Activated CD8-positive, alpha-beta memory T cell treated with anti-CD3 and anti-CD28 coated beads for 36 hours (primary cell): ENCODE measurements around the gene TELO2. TPM values are rescaled to one million over a fixed set of nuclear protein-coding genes. Genes with fewer than 3 reads are reported as not detected.

Experiments
- CTCF ChIA-PET: fragments of 350-600 bp; sonication (Branson Sonifier 250); formaldehyde crosslinking; loops from one replicate; lab custom pipeline; 2021; ENCODE audit warnings: antibody characterized with exemption; lab: Charles Lee
- POLR2A ChIA-PET: fragments of 350-600 bp; sonication (Branson Sonifier 250); formaldehyde crosslinking; loops from one replicate; lab custom pipeline; 2021; ENCODE audit warnings: antibody characterized with exemption; lab: Charles Lee
- total RNA-seq, 2 experiments: library from RNA; stranded (reverse); gene quantifications; one replicate each; pipeline ENCODE4 v1.2.3, GENCODE V29; 2021

Gene TELO2
- total RNA-seq, 2 experiments from 2014 or later, result 88.2 to 89.3 TPM

DNA sequence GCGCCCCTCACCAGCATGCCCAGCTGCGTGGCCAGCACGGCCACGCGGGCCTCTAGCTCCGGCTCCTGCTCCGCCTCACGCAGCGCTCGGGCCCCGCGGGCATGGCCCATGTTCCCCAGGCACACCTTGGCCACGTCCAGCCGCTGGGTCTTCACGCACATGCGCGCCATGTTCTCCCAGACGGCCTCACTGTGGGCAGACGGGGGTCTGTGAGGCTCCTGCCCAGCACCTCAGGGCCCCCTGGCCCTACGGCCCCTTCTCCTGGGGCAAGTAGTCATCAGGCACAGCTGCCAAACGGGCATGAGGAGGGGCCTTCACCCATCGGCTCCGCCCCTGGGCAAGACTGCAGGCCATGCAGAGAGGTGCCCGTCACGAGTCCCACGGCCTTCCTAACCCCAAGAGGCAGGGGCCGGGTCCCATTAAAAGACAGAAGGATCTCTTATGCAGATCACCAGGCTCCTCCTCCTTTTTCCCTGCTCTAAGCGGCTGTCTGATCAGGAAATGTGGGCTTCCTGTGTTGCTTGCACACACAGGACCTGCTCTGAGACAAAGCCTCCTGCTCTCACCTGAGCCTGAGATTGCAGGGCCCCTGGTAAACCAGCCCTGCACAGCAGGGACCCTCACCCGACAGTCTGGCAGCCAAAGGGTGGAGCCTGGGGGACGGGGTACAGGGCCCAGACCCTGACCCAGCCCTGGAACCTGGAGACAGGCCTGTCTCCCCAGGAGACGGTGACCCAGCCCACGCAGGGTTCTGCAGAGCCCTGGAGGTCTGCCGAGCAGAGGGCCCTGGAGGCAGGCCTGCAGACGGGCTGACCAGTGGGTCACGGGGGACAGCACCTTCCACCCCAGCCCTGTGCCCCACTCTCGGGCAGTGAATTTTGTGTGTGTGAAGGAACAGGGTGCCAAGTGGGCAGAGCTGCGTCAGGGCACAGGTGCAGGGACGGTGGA lies 33.7 kb downstream of the TELO2 start:
- ChIA-PET POLR2A (no interaction called here), CTCF (no interaction called here)

DNA sequence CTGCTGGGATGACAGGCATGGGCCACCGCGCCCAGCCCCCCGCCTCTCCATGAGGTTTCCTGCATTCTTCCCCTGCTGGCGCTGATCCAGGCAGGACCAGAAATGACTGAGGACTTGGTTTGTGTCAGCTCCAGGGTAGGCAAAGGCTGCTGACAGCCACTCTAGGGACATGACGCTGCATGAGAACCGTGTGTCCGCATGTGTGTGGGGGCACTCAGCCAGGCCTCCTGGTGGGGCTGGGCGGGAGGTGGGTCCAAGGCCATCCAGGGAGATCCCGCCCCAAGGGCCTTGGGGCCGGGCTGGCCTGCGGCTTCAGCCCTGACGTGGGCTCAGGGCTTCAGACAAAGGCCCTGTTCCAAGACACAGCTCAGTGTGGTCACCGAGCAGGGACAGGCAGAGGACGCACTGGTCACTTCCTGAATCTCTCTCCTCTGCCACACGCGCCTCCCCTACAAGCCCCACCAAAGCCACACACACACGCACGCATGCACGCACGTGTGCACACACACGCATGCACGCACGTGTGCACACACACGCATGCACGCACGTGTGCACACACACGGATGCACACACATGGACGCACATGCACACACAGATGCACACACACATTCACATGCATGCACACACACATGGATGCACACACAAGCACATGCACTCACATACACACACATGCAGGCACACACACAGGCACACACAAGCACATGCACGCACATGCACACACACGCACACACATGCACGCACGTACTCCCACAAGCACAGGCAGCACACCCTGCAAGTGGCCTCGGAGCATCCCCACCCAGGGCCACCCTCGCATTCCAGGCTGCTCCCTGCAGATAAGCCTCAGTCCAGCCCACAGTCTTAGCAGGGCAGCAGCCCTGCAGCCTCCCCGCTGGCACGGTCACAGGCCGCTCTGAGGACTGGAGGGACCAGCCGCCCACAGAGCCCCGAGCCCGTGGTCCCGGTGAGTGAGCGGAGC lies 35.0 kb downstream of the TELO2 start:
- ChIA-PET CTCF (no interaction called here), POLR2A (no interaction called here)

DNA sequence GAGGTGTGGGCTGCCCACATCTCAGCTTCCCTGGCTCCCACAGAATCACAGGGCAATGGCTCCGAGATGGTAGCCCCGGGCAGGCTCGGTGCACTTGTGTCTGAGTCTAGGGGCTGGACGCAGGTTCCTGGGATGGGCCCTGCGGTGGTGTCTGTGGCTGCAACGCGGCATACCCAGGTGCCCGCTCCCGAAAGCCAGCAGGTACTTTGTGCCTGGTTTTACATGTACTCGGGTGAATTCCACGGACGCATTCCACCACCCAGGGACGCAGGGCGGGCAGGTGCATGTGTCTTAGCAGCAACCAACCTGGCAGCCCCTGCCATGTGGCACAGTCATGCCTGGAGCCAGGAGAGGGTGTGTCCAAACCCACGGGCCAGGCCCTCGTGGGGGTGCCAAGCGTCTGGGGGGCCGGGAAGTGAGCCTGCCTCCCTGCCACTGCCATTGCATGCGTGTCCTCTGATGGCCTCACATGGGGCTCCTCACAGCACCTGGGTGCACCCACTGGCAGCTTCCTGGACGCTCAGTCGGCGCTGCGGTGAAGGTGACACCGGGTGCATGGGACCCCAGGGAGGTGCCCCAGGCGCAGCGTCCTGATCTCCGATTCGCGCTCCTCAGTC lies 35.9 kb downstream of the TELO2 start:
- ChIA-PET CTCF (no interaction called here), POLR2A (interaction anchor here (0.7 kb wide), 1 partner anchor 47 kb away, joined by 8 read pairs; no protein-coding TSS in a partner anchor)

DNA sequence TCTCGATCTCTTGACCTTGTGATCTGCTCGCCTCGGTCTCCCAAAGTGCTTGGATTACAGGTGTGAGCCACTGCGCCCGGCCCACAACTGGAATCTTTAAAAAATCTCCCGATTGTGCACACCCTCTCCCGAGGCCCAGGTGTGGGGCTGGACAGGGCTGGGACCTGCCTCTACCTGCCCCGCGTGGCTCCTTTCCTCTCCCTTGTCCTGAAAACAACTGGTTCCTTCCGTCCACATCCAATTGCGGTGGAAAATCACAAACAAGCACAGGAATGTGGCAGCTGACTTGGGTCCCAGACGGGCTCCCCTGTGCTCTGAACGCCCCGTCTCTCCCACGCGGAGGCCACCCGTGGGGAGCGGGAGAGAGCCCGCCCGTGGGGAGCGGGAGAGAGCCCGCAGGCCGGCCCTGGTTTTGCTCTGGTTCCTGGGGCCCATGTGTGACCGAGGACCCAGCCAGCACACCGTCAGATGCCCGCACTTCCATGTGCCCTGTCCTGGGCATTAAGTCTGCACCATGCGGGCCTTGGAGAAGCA lies 37.3 kb downstream of the TELO2 start:
- CTCF ChIA-PET, result no interaction called here
- POLR2A ChIA-PET, result no interaction called here

DNA sequence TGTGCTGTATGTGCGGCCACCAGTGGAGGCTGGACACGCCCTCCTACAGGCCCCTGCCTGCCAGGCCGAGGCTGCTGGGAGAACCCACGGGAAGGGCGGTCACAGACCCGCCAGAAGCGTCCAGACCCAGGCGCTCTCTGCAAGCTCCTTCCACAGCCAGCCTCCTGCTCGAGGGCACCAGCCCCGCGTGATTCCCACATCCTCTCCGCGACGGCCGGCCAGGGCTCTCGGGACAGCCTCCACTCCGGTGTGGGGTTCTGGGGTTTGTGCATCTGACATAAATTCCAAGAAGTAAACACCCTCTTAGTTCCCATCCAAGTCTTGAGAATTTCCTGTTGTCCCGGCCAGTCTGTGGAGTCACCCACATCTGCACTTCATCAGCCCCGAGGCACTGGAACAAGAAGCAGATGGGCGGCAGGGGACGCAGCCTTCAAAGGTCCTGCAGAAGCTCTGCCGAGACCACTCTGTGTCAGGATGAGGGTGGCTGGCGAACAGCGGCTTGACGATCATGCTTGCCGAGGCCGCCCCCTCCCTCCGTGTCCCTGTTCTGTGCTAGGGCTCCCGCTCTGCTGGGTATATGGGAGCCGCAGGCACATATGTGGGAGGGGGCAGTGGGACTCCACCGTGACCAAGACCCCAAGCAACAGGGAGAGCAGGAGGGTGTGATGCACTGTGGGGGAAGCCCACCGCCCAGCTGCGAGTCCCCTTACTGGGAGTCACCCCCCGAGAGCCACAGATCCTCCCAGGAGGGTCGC lies 37.9 kb downstream of the TELO2 start:
- POLR2A ChIA-PET, result no interaction called here
- CTCF ChIA-PET, result interaction anchor here (0.6 kb wide), 1 partner anchor 39 kb away, joined by 3 read pairs; no protein-coding TSS in a partner anchor

DNA sequence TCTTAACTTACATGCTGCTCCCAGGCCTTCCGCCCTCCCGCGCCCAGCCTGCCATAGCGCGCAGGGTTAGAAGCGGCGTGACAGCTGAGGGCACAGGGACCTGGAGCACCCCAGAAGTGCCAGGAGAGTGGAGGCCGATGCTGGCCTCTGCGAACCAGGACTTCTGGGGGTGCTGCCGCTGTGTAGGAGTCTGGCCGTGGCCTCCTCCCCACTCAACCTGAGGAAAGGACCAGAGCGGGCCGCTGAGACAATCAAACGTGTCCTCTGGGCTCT lies 38.4 kb downstream of the TELO2 start:
- ChIA-PET POLR2A (no interaction called here), CTCF (interaction anchor here (0.6 kb wide), 1 partner anchor 40 kb away, joined by 3 read pairs; no protein-coding TSS in a partner anchor)

DNA sequence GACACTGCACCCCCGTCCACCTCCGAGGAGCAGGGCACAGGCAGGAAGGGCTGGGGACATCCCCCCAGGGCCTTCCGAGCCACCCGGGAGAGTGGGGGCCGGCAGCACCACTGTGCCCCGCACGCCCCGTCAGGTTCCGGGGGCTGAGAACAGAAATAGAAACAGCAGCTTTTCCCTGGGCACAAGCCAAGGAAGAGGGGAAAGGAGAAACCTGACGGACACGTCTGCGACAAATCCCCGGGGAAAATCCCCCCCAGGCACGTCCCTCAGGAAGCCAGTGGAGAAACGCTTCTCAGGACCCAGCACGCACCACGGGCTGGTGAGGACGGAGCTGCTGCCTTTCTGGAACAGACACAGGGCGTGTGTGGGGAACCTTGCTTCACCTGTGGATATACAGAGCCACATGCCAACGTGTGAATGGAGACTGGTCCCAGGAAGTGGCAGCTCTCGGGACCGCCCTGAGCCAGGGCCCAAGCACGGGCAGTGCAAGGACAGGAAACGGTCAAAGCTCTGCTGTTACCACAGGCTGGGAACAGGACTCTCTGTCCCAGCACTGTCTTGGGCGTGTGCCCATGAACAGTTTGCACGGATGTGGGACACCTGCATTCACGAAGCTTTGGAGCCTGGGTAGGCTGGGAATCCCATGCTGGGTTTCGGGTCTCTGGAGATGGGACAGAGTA lies 39.1 kb downstream of the TELO2 start:
- ChIA-PET CTCF (interaction anchor here (1.3 kb wide), 1 partner anchor 12 kb away, joined by 4 read pairs; no protein-coding TSS in a partner anchor), POLR2A (no interaction called here)

DNA sequence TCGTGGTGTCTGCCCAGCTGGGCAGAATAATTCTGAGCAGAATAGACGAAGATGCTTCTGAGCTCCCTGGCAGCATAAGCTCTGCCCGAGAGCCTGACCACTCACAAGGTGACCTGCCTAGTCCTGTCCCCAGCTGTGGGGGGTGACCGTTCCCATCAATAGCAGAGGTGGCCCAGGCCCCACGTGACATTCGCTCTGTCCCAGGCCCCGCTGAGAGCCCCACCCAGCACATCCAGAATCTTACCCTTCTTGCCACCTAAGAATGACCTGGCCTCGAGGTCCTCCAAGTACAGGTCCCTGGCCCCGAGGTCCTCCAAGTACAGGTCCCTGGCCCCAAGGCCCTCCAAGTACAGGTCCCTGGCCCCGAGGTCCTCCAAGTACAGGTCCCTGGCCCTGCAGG lies 39.6 kb downstream of the TELO2 start:
- ChIA-PET CTCF (interaction anchor here (1.0 to 1.3 kb wide), 3 partner anchors 11 to 173 kb away, joined by 3 to 4 read pairs (median 4); partner anchors contain the start of gene MAPK8IP3), POLR2A (interaction anchor here (1.0 to 1.1 kb wide), 2 partner anchors 10 to 112 kb away, joined by 6 read pairs; partner anchors contain the start of gene UQCC4)

DNA sequence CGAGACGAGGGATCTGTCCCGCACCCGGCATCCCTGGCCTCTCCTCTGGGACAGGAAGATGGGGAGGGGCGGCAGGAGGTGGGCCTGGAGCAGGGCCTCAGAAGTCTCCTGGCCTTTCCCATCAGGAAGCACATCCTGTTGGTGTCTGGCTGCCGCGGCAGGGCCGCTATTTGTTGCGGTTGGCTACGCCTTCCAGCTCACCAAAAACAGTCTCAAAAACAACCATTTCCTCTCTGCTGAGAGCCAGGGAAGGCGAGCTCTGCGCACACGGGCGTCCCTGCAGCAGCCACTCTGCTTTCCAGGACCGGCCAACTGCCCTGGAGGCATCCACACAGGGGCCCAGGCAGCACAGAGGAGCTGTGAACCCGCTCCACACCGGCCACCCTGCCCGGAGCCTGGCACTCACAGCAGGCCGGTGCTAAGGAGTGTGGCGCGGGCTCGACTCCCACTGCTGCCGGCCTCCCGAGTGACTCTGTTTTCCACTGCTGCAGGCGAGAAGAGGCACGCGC lies 40.3 kb downstream of the TELO2 start, which contains the start of gene TMEM204:
TMEM204 (plus strand) TSS at position 224 of the 509 bp plus-strand sequence. CDS start 610 bp downstream, outside the sequence.
- ChIA-PET POLR2A (interaction anchor here (0.7 to 1.1 kb wide), 3 partner anchors 10 to 113 kb away, joined by 4 to 6 read pairs (median 6); partner anchors contain the start of gene UQCC4), CTCF (interaction anchor here (1.0 kb wide), 2 partner anchors 14 to 172 kb away, joined by 3 to 4 read pairs; partner anchors contain the start of gene MAPK8IP3)

DNA sequence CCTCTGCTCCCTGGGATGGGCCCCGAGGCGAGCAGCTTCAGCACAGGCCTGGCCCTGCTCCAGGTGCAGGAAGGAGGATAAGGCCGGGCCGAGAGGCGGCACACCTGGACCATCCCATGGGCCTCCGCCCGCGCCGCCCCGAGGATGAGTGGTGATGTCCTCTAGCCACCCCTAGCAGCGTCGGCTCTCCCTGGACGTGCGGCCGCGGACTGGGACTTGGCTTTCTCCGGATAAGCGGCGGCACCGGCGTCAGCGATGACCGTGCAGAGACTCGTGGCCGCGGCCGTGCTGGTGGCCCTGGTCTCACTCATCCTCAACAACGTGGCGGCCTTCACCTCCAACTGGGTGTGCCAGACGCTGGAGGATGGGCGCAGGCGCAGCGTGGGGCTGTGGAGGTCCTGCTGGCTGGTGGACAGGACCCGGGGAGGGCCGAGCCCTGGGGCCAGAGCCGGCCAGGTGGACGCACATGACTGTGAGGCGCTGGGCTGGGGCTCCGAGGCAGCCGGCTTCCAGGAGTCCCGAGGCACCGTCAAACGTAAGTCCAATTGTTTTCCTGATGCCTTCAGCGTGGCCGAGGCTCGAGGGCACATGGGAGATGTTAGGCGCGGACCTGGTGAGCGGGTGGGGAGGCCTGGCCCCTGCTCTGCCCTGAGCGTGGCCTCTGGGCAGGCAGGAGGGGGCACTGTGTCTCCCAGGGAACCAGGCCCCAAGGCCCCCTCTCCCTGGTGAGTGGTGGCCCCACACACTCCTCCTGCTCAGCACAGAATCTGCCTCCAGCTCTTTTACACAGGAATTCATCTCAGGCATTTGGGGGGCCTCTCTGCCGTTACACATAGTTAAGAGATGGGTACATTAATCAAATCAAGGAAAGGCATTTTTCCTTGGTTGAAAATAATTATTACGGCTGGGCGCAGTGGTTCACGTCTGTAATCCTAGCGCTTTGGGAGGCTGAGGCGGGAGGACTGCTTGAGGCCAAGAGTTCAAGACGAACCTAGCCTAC lies 41.2 kb downstream of the TELO2 start:
- ChIA-PET CTCF (interaction anchor here (1.0 kb wide), 2 partner anchors 14 to 171 kb away, joined by 3 to 4 read pairs; partner anchors contain the start of gene MAPK8IP3), POLR2A (interaction anchor here (1.0 to 1.1 kb wide), 2 partner anchors 9 to 114 kb away, joined by 6 read pairs; partner anchors contain the start of gene UQCC4)

DNA sequence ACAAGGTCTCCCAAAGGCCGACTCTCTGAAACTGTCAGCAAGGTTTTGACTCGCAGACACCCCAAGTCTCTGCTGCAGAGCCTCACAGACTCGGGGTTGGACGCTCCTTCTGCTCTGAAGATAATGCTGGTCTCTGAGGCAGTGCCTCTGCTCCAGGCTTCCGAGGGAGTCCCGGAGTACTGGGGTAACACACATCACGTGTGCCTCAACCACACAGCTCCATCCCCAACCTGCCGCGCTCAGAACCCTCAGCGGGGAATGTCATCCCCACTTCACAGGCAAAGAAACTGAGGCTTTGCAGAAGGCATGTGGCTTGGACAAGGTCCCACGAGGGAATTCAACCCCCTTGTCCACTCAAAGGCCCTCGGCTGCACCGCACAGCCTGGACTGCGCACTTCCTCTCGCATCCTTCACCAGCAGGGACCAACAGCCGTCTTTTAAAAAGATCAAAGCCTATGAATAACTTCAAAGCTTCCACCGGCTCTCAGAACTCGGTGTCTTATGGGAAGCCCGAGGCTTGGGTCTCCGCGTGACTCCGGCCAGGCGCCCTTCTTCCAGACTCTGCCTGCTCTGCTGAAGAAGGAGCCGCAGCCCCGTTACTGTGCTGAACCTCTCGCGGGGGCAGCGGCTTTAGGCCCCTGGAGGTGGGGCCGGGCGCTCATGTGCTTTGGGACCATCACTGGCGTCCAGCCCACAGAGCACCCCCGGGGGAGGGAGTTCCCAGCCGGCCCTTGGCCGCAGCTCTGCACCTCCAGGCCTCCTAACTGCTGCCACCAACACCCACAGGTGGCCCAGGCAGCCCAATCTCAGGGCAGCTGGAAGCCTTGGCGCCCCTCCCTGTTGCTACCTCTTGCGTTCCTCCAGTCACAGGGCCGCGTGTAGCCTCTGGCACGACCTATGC lies 42.5 kb downstream of the TELO2 start:
- CTCF ChIA-PET, result interaction anchor here (1.3 kb wide), 1 partner anchor 170 kb away, joined by 3 read pairs; the partner anchor contains the start of gene MAPK8IP3
- POLR2A ChIA-PET, result interaction anchor here (0.6 to 0.9 kb wide), 2 partner anchors 26 to 170 kb away, joined by 3 to 4 read pairs; partner anchors contain the start of gene MAPK8IP3

DNA sequence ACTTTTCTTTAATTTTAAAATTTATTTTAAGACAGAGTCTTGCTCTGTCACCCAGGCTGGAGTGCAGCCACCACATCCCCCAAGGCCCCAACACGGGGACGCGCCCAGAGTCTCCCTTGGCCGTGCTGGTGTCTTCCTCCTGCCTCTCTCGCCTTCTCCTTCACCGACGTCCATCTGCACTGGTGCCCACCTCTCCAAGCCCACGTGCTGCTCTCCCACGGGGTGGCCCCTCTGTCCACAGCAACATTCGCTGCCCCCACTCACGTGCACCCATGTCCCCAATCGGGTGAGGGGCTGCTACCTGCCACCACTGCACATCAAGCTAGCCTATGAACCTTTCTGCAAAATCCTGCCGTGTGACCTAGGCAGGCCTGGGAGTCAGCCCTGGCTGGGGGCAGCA lies 43.4 kb downstream of the TELO2 start:
- ChIA-PET CTCF (no interaction called here), POLR2A (no interaction called here)

DNA sequence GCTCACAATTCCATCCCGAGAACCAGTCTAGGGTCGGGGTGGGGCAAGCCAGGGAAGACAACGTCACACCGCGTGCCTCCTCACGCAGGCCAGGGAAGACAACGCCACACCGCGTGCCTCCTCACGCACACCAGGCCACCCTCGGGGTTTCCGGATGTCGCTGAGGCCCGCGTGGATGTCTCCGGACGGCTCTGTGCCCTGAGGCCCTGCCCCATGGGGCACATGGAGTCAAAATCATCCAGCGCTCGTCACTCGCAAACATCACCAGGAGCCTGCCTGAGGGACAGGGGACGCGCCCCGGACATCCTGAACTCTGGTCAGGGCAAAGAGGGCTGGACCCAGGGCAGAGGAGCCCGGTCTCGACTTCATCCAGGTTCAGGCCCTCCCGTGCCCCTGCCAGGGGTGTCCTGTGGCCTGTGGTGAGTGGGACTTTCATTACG lies 44.0 kb downstream of the TELO2 start:
- ChIA-PET CTCF (no interaction called here), POLR2A (interaction anchor here (0.7 kb wide), 1 partner anchor 44 kb away, joined by 3 read pairs; no protein-coding TSS in a partner anchor)

DNA sequence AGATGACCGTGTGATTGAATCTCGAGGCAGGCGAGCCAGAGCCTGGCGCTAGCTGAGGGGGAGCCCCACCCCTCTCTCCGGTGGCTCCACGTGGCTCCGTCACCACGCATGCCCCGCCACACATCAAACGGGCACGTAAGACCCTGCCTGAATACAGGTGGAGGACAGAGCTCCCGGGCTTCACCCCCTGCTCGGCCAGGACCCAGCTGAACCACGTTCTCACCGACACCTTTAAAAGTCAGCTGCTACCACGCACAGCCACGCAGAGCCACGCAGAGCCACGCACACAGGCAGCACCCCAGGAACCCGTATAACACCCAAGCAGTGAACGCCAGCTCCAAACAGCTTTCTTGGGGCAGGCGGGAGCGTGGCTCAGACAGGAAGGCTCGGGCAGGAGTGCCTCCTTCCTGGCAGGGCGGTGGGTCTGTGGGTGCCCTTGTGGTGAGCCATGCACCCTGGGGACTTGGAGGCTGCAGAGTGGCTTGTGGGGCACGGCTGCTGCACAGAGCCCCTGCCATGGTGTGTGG lies 44.7 kb downstream of the TELO2 start:
- CTCF ChIA-PET, result no interaction called here

More for the DNA sequence above, 44.7 kb downstream of the TELO2 start:
- POLR2A ChIA-PET, result interaction anchor here (0.5 to 0.7 kb wide), 2 partner anchors 44 to 1382 kb away, joined by 3 read pairs; no protein-coding TSS in a partner anchor
